Measurements from ENCODE around the gene ZNF800.
"Not testable (repeated sequence)": the region's sequence is repeated elsewhere in the genome, so short reads cannot be mapped to it uniquely, and the experiment has no call there.

ZNF800 gene

DNA sequence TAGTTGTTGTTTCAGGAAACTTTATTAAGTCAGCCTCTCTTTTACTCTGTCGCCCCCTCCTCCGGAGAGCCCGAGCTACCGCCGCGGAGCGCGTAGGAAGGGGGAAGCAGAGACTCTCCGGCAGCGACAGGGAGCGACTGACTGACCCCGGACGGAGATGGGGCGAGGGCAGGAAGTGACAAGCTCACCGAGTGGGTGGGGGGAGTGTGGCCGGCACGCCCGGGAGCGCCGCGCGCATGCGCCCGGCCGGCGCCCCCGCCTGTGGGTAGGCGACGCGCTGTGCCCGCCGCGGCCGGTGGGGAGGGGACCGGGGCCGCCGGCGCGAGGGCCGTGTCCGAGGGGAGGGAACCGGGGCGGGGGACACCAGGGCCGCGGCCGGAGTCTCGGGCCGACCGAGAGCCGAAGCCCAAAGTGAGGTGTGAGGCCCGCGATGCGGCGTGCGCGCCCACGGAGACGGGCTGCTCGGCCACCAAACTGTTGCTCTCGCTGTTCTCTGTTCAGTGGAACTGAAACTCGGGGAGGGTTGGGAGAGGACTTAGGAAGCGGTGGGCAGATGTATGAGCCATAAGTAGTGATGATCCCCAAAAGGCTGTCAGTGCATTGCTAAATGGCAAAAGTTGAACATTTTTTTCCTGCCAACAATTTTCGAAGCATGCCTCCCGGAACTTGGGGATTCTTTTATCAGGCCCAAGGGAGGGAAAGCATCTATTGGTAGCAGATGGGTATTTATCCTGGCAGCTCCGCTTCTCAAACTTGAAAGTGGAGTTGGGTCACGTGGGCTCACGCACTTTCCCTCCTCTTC, at the start of gene ZNF800:
Gene ZNF800 (minus strand): TSS at position 143 of the 802 bp plus-strand sequence. CDS start 1,151 bp downstream, outside the sequence.
- DNase-seq: peak; percentile 73

GRCh38 chr7:127440206-127440605, 47.7 kb upstream of the ZNF800 start:
- no peak for DNase-seq

DNA sequence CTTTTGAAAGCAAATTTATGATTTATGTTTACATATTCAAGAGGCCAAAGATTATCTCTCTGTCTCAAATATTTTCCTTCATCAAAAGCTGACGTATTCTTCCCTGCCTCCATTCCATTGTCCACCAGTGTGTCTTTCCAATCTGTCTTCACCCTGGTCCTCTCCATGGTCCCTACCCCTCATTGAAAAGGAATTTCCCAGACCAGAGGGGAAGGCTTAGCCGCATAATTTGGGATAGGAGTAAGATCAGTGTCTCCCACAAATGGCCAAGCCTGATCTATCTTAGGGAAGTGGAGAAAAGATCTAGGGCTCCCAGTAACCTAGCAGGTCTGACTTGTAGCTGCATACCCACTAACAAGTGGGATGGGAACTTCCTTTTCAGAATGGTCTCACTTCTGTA, 46.3 kb upstream of the ZNF800 start:
- no peak for DNase-seq

DNA sequence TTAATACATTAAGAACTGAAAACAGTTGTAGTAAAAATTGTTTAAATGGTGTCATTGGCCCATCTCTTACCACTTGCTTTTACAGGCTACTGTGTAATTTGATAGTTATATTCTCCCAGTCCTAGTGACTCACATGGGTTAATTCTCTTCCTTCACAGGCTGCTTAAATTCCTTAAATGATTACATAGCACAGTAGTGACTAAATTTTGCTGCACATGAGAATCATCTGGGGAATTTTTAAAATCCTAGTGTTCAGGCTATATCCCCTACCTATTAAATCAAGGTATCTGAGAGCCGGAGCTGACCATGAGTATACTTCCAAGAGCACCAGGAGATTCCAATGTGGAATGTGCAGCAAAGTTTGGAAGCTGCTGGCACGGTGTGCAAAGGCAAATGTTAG, 45.3 kb upstream of the ZNF800 start:
- DNase-seq: no peak

DNA sequence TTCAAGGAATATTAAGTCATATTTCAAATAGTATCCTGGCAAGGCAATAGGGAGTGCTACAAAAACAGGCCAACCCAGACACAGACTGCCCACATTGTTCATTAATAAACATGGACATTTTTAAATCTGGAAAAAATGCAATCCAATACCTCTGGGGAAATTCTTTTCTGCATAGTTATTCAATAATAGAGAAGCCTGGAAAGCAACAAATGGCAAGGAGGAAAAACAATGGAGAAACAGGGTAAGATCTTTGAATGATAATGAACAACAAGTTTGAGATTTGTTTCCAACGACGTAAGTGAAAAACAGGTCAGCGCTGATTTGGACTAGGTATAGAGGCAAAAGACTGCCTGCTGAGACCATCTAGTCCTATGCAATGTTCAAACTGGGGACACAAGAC, 44.7 kb upstream of the ZNF800 start:
- DNase-seq: no peak

DNA sequence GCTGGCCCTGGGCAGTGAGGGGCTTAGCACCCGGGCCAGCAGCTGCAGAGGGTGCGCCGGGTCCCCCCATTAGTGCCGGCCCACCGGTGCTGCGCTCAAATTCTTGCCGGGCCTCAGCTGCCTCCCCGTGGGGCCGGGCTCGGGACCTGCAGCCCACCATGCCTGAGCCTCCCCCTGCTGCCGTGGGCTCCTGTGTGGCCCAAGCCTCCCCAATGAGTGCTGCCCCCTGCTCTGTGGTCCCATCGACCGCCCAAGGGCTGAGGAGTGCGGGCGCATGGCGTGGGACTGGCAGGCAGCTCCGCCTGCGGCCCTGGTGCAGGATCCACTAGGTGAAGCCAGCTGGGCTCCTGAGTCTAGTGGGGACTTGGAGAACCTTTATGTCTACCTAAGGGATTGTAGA, 36.8 kb upstream of the ZNF800 start:
- not testable (repeated sequence) for DNase-seq

- DNase-seq: no peak
These were observed 26.7 kb upstream of the ZNF800 start for GRCh38 chr7:127419196-127419595.

- DNase-seq: no peak
These were observed 26.0 kb upstream of the ZNF800 start for GRCh38 chr7:127418459-127418858.

DNA sequence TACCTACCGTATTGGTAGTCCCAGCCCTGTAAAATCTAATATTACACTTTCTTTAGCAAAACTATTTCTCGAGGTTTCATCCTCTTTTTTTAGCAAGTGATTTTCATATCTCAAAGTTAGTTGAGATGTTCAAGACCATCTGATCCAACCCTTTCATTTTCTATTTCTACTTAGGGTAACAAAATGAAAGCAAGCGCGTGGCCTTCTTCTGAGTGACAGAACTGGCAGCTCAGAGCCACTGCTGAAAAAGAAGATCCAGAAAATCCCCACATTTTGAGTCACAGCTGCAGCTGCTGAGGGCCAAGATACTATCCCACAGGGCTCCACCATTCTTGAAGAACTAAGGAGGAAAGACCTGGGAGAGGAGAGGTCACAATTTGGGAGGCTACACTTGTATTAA, 24.8 kb upstream of the ZNF800 start:
- DNase-seq: no peak

- DNase-seq: no peak
These were observed 22.7 kb upstream of the ZNF800 start for GRCh38 chr7:127415060-127415742.

DNA sequence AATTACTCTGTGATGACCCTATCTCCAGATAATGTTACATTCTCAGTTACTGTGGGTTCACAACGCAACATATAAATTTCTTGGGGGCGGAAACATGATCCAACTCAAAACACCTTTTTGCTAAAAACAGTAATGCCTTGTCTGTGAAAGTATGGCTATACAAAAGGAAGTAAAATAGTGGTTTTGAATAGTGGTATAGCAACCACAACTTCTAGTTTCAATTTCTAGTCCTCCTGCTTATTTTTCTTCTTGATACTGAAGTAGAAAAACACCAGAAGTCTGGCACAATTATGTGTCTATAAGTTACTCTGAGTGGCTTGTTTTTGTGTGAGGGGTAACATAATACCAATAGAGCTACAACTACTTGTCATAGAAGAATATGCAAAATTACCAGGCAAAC, 21.5 kb upstream of the ZNF800 start:
- DNase-seq: no peak

DNA sequence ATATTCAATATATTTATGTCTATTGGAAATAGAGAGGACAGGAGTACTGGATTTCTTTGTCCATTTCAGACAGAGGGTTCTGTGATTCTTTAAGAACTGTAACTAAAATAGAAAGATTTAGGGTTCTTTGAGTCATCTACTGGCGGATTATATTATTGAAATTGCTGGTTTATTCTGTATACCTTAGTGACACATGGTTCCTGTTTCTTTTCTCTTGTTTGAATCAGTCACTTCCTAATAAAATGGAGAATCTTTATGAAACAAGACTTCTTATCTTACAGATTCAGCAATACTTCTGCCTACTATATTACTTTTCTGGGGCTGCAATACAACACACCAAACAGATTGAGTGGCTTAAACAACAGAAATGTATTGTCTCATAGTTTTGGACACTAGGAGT, 20.8 kb upstream of the ZNF800 start:
- DNase-seq: no peak

DNA sequence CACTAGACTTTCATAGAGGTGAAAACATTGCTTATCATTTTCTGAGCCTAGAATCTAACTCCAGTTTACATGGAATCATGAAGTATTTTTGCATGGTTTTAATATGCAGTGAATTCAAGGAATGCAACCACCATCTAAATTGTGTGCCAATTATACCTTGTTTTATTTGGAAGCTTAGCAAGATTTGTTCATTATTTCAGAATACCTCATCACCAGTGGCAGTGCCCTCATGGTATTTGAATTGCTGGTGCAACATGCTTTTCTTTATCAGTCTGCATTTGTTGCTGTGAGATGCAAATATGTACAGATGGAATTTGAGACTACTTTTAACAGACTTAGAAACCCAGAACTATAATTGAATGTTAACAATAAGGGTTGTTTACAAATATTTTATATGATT, 18.7 kb upstream of the ZNF800 start:
- DNase-seq: no peak

GRCh38 chr7:127409629-127410028, 17.1 kb upstream of the ZNF800 start:
- DNase-seq: no peak

DNA sequence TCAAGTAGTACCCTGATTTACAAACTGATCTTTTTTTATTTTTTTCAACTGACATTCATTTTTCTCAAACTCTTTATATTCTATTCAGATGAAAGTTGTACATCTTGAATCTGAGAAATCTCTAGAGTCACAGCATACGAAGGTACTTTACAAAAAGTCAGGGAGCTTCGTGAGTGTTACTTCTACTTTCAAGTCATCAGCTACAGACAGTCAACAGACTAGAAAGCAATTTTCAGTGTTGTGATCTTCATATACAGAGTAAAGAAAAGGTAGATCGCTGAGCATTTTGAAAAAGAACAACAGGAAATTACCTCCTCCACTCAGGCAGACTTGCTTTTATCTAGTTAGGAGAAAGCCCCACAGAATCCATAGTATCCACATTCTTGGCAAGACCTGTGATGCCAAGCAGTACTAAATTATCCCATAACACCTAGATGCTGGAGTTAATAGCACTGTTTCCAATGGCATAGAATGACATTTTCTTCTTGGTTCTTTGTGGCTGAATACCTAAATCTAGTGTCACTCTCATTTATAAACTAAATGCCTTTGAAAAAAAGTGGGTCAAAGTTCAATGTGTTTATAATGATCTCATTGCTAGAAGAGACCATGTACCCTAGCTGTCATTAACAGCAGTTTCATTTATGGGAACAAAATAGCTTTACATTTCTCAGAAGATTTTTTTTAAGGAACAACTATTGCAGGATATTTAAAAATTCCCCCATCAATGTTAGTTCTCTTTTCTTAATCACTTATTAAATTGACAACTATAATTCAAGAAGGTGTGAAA, 12.0 kb upstream of the ZNF800 start:
- DNase-seq: no peak

DNA sequence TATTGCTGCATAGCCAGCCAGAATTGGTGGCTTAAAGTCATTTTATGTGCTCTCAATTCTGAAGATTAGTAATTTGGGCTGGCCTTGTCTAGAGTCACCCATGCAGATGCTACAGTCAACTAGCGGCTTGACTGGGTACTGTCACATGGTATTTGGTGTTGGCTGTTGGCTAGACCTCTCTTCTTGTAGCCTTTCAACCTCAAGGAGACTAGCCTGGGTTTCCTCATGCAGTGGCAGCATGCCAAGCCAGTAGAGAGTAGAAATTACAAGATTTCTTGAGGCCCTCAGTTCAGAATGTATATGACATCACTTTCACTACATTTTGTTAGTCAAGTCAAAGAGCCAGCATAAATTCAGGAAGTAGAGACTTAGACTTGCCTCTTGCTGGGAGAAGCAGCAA, 3.7 kb upstream of the ZNF800 start:
- no peak for DNase-seq

DNA sequence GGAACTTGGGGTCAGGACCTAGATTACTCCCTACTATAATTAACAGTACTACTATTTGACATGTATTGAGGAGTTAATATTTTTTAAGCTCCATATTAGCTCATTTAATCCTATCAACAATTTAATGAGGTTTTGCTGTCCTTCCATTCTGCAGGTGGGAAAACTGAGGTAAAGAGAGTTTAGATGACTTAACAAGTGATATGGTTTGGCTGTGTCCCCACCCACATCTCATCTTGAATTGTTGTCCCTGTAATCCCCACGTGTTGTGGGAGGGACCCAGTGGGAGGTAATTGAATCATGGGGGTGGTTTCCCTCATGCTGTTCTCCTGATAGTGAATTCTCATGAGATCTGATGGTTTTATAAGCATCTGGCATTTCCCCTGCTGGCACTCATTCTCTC, 2.6 kb upstream of the ZNF800 start:
- DNase-seq: not testable (repeated sequence)

DNA sequence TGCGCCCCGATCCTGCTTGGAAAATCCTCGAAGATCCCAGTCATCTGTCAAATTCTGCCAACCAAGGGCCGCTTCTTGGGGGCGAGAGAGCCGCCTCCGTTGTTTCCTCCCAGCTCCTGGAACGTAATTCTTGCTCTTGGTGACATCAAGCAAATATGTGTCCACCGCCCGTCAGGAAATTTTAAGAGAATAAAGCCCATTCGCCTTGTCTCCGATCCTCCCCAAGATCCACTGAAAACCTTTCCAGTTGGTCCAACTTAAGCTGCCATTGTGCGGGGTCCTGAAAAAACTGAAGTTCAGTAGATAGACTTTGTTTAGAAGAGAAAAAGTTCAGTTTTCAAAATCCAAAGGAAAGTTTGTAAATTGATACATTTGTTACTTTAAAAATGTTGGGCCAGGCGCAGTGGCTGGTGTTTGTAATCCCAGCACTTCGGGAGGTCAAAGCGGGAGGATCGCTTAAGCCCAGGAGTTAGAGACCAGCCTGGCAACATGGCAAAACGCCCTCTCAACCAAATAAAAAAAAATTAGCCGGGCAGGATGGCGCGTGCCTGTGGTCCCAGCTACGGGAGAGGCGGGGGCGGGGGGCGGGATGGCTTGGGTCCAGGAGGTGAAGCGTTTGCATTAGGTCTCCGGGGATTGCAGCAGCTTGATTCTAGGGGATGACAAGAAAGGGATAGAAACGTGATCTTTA, 1.0 kb upstream of the ZNF800 start:
- DNase-seq: peak; percentile 41

DNA sequence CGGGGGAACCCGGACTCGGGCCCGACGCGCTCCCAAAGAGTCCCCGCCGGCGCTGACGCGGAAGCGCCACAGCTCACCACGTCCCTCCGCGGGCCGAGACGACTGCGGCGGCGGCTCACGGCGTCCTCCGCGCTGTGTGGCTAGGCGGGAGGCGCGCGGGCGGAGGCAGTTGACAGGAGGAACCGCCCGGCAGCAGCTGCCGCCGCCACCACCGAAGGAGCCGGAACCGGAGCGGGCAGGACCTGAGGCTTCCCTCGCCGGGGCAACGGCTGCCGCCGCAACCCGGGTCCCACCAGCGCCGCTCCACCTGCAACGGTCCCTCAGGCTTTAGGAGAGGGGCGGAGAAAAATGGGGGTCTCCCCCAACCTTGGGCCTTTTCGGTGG, 334 bp downstream of the ZNF800 start:
- peak; percentile 24 for DNase-seq

DNA sequence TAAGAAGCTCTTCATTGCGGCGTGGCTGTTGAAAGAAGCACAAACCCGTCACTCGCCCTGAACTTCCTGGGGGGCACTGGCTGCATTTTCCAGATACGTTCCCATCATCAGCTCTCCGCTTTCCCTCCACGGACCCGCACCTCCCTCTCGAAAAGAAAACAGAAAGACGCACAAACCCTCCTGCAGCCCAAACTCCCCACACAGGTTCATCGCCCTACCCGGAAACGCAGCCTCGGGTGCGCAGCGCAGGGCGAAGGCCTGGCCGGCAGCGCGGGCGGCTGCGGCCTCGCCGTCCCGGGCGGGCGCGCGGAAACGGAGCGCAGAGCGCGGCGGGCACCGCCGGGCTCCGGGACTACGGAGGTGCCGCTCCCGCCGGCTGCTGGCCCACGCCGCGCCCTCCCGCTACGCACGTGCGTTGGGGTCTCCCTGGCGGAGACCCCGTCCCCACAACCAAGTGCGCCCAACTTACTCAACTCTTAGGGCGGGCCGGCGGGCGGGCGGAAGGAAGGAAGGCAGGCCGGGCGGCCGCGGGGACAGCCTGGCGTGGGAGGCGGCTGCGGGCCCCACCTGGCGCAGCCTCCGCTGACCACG, 822 bp downstream of the ZNF800 start:
- no peak for DNase-seq

DNA sequence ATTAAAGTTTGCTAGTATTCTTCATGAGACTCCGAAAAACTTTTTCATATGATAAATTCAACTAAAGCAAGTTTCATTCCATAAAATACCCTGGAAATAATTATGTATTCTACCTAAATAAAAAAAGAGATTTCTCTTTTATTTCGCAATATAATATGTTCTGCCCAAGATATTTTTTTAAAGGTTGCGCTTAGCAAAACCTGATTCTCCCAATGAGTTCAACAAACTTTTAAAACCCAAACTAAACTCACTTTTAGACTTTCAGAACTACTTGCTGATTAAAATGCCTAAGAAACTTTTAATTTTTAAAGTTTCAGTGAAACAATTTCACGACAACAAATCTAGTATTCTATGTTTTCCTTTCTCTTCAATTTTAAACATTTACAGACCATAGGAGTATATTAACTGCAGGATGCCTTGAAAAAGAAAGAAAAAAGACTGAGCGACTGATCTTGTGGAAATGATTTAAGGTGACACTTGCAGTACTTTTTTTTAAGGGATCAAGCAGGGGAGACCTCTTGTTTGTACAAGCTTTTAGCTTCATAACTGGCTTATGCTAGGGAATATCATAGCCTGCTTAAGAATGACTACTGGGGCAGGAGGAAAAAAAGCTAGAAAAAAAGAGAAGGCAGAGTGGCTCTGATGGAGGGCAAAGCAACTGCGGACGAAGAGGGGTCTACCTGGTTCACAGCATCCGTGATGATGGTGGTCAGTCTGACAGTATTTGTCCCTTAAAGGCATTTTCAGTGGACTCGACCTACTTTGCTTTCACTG, 1.5 kb downstream of the ZNF800 start:
- no peak for DNase-seq
